ENCODE measurements around the gene APOBEC3H. TPM values are rescaled to one million over a fixed set of nuclear protein-coding genes. Genes with fewer than 3 reads are reported as not detected.
A peak's percentile ranks its signal among the peaks of the same experiment; 100 is the strongest.
"Not testable (repeated sequence)": the region's sequence is repeated elsewhere in the genome, so short reads cannot be mapped to it uniquely, and the experiment has no call there.

The APOBEC3H gene
- total RNA-seq, 2 experiments from 2014 or later, result 6.8 to 7.1 TPM

- H3K4me1 Mint-ChIP-seq (ENCODE audit: low read depth), result peaks cover 13% of the 10 kb centered on the region
- no peak overlapping the region for H3K4me3 Mint-ChIP-seq
- ChIA-PET POLR2A (interaction anchor here (0.6 to 1.5 kb wide), 4 partner anchors 9 to 20 kb away, joined by 3 to 4 read pairs (median 4); no protein-coding TSS in a partner anchor), CTCF (no interaction called here)
- ATAC-seq (no peak), DNase-seq (no peak)
- H3K27ac Mint-ChIP-seq, result no peak overlapping the region
- no peaks in the 10 kb centered on the region for H3K27me3 Mint-ChIP-seq
- no peaks in the 10 kb centered on the region for H3K36me3 Mint-ChIP-seq (ENCODE audit: low read depth)
- TF ChIP-seq CTCF (IDR thresholded peaks at IDR 0.05), result no peak
- peaks cover 1% of the 10 kb centered on the region for H3K9me3 Mint-ChIP-seq
- intact Hi-C loops (cut with micrococcal nuclease), result no loop called here
These were observed 28.8 kb upstream of the APOBEC3H start for GRCh38 chr22:39068033-39068785.

GRCh38 chr22:39070186-39070585 lies 26.9 kb upstream of the APOBEC3H start:
- Mint-ChIP-seq H3K27ac (no peak overlapping the region), H3K4me1 (ENCODE audit: low read depth) (peaks cover 12% of the 10 kb centered on the region), H3K27me3 (no peaks in the 10 kb centered on the region), H3K36me3 (ENCODE audit: low read depth) (no peaks in the 10 kb centered on the region), H3K9me3 (peaks cover 1% of the 10 kb centered on the region), H3K4me3 (no peak overlapping the region)
- no peak for TF ChIP-seq CTCF (IDR thresholded peaks at IDR 0.05)
- ATAC-seq (no peak), DNase-seq (no peak)
- CTCF ChIA-PET, result no interaction called here
- POLR2A ChIA-PET, result interaction anchor here (1.3 kb wide), 1 partner anchor 19 kb away, joined by 4 read pairs; no protein-coding TSS in a partner anchor
- intact Hi-C loops (cut with micrococcal nuclease), result no loop called here

- H3K36me3 Mint-ChIP-seq (ENCODE audit: low read depth); H3K27ac Mint-ChIP-seq; H3K4me3 Mint-ChIP-seq; CTCF ChIA-PET; intact Hi-C loops (cut with micrococcal nuclease); DNase-seq; H3K9me3 Mint-ChIP-seq; H3K27me3 Mint-ChIP-seq; ATAC-seq: not testable (repeated sequence)
- POLR2A ChIA-PET, result interaction anchor here (1.2 kb wide), 1 partner anchor 18 kb away, joined by 3 read pairs; no protein-coding TSS in a partner anchor
- H3K4me1 Mint-ChIP-seq (ENCODE audit: low read depth), result peaks cover 18% of the 10 kb centered on the region
These were observed 24.5 kb upstream of the APOBEC3H start for GRCh38 chr22:39072581-39072981.

GRCh38 chr22:39073981-39074380 lies 23.1 kb upstream of the APOBEC3H start:
- H3K27me3 Mint-ChIP-seq, result no peaks in the 10 kb centered on the region
- no peak for TF ChIP-seq CTCF (IDR thresholded peaks at IDR 0.05)
- peak overlapping the region; percentile 16 for H3K27ac Mint-ChIP-seq
- DNase-seq, result no peak
- CTCF ChIA-PET, result no interaction called here
- H3K36me3 Mint-ChIP-seq (ENCODE audit: low read depth), result peaks cover 15% of the 10 kb centered on the region
- H3K4me3 Mint-ChIP-seq, result no peak overlapping the region
- ATAC-seq, result no peak
- POLR2A ChIA-PET, result no interaction called here
- intact Hi-C loops (cut with micrococcal nuclease), result no loop called here
- H3K9me3 Mint-ChIP-seq, result no peaks in the 10 kb centered on the region
- H3K4me1 Mint-ChIP-seq (ENCODE audit: low read depth), result peaks cover 26% of the 10 kb centered on the region

GRCh38 chr22:39076155-39077025 lies 20.7 kb upstream of the APOBEC3H start:
- CTCF ChIA-PET; DNase-seq; intact Hi-C loops (cut with micrococcal nuclease); ATAC-seq; H3K9me3 Mint-ChIP-seq; H3K27me3 Mint-ChIP-seq: not testable (repeated sequence)
- H3K4me3 Mint-ChIP-seq, result peak overlapping the region; percentile 72
- POLR2A ChIA-PET, result interaction anchor here (1.6 kb wide), 1 partner anchor 9 kb away, joined by 5 read pairs; no protein-coding TSS in a partner anchor
- peaks cover 42% of the 10 kb centered on the region for H3K4me1 Mint-ChIP-seq (ENCODE audit: low read depth)
- H3K36me3 Mint-ChIP-seq (ENCODE audit: low read depth), result peaks cover 29% of the 10 kb centered on the region
- peak overlapping the region; percentile 87 for H3K27ac Mint-ChIP-seq

- peaks cover 36% of the 10 kb centered on the region for H3K36me3 Mint-ChIP-seq (ENCODE audit: low read depth)
- DNase-seq, result peak; percentile 75
- CTCF ChIA-PET, result interaction anchor here (0.6 kb wide), 1 partner anchor 74 kb away, joined by 3 read pairs; no protein-coding TSS in a partner anchor
- H3K4me3 Mint-ChIP-seq, result peak within 1 kb of the TSS; percentile 93
- H3K9me3 Mint-ChIP-seq; H3K27me3 Mint-ChIP-seq; intact Hi-C loops (cut with micrococcal nuclease): not testable (repeated sequence)
- H3K27ac Mint-ChIP-seq, result peak within 1 kb of the TSS; percentile 94
- ATAC-seq, result peak; percentile 95
- POLR2A ChIA-PET, result interaction anchor here (1.6 to 2.0 kb wide), 2 partner anchors 10 to 12 kb away, joined by 5 to 14 read pairs; no protein-coding TSS in a partner anchor
- H3K4me1 Mint-ChIP-seq (ENCODE audit: low read depth), result peaks cover 49% of the 10 kb centered on the region
These were observed 19.8 kb upstream of the APOBEC3H start, which contains the start of gene APOBEC3G for GRCh38 chr22:39077026-39077840. TSS of gene APOBEC3G (plus strand) at chr22:39077275. CDS start at chr22:39077362, 87 bp downstream.

- intact Hi-C loops (cut with micrococcal nuclease); ATAC-seq; H3K9me3 Mint-ChIP-seq; DNase-seq; H3K27me3 Mint-ChIP-seq: not testable (repeated sequence)
- Mint-ChIP-seq H3K27ac (peak overlapping the region; percentile 94), H3K4me1 (ENCODE audit: low read depth) (peaks cover 50% of the 10 kb centered on the region), H3K36me3 (ENCODE audit: low read depth) (peaks cover 36% of the 10 kb centered on the region), H3K4me3 (peak overlapping the region; percentile 93)
- ChIA-PET CTCF (interaction anchor here (0.8 kb wide), 1 partner anchor 48 kb away, joined by 3 read pairs; no protein-coding TSS in a partner anchor), POLR2A (interaction anchor here (0.6 to 2.0 kb wide), 4 partner anchors 10 to 241 kb away, joined by 3 to 14 read pairs (median 4); partner anchors contain the start of gene RPL3)
These were observed 19.1 kb upstream of the APOBEC3H start for GRCh38 chr22:39077912-39078311.
